Measurements from ENCODE around the gene ENPP1.

Gene ENPP1

GRCh38 chr6:131917763-131918649, 110.2 kb downstream of the ENPP1 start:
- no peak for DNase-seq

DNA sequence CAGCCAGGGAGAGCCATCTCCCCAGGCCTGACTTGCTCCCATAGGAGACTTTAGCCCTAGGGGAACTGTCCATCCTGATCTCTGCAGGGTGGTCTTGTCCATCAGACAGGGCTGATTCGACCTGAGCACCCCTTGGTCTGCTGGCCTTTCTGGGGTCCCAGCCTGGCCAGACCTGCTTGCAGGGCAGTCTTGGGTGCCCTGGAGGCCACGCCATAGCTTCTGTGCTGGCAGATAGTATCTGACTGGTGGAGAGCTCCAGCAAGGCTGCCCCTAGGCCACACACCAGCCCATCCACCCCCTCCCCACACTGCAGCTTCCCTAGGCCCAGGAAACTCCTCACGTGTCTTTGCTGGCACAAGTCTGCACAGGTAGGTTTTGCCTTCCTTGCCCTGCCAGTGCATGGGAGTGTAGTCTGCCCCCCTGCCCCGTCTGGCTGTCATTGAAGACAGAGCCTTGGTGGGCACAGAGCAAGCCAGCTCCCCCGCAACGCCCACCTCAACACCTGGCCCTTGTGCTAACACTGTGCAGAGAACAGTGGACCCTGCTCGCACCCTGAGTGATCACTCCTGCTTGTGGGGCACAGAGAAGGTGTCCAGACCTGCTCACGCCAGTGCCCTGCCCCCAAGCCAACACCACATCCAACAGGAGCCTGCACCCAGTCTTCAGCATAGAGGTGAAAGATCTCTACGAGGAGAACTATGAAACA, 111.0 kb downstream of the ENPP1 start:
- no peak for DNase-seq

DNA sequence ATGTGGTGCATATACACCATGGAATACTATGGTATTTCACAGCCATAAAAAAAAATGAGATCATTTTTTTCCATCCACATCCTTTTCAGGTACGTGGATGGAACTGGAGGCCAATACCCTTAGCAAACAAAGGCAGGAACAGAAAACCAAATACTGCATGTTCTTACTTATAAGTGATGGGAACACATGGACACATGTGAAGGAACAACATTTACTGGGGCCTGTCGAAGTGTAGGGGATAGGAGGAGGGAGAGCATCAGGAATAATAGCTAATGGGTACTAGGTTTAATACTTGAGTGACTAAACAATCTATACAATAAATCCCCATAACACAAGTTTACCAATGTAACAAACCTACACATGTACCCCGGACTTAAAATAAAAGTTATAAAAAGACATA, 112.8 kb downstream of the ENPP1 start:
- DNase-seq, result no peak

DNA sequence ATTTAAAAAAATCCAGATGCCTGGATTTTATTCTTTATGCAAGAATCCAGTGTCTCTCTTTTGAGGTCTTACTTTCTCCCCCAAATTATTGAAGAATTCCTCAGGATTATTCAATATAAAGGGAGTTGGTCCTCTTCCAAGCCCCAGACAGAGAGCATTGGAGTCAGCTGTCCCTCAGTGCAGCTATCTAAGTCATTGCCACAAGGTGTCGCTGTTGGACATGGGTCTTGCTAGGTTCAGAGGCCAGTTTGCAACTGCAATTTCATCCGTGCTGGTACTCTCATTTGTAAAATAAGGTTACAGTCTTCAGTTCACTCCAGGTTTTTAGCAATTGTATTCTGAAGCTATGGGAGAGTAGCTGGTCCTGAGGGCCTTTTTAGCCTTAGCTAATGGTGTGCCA, 115.5 kb downstream of the ENPP1 start:
- DNase-seq, result no peak

- DNase-seq, result no peak
Observed at GRCh38 chr6:131924881-131925474, 117.2 kb downstream of the ENPP1 start.

GRCh38 chr6:131929264-131929663, 121.4 kb downstream of the ENPP1 start:
- DNase-seq, result no peak

GRCh38 chr6:131929976-131930375, 122.2 kb downstream of the ENPP1 start:
- no peak for DNase-seq

DNA sequence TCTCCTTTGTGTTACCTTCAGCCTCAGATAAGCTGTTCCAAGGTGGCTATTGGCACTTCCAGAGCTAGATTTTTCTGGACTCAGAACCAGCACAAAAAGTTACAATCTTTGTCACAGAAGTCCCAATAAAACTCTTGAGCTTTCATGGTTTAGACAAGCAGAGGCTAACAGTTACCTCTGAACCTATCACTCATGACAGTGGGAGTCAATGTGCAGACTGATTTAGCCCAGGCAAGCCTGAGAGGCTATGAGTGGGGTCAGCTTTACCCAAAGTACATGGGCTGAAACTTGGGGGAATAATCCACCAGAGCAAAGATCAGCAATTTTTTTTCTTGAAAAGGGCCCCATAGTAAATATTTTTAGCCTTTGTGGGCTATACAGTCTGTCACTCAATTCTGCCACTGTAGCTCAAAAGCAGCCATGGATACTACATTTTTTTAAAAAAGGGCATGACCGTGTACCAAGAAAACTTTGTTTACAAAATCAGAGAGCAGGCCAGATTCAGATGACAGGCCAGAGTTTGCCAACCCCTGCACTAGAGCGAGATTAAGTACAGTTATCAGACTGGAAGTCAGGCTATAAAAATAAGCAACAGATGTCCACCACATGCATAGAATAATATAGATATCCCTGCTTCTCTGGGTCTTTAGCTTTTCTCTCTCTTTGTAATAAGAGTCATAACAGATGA, 123.4 kb downstream of the ENPP1 start:
- no peak for DNase-seq

GRCh38 chr6:131936156-131936555, 128.3 kb downstream of the ENPP1 start:
- DNase-seq, result no peak

DNA sequence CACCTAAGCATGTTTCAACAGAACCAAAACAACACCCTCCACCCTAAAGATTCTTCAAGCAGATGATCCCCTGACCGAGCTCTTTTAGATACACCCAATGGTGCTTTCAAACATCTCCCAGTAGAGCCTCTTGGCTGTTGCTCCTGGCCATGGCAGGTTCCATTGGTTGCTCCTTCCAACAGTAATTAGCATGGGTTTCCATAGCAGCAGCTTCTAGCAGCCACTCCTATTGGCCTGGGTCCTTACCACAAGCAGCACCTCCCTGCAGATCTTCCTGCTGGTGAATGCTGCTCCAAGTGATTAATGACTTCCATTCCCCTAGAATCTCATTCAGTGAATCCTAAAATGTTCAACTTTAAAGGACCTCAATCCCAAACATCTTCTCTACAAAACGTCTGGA, 129.4 kb downstream of the ENPP1 start:
- no peak for DNase-seq

GRCh38 chr6:131937703-131938631, 130.1 kb downstream of the ENPP1 start:
- DNase-seq, result no peak

Measured in right forelimb (tissue), 1 donor.